Raji (cell line): Measurements from ENCODE around the gene CNGA4.

Experiments used
- POLR2A ChIP-seq: IDR thresholded peaks from 2 replicates; pipeline ENCODE4 v1.6.1; 2011; ENCODE audit warnings: low read depth, low read length, control low read depth; ENCODE audit not compliant: insufficient read depth

The CNGA4 gene

GRCh38 chr11:6210274-6210955 lies 28.5 kb upstream of the CNGA4 start:
- TF ChIP-seq POLR2A: no peak

GRCh38 chr11:6214530-6214929 lies 24.4 kb upstream of the CNGA4 start:
- TF ChIP-seq POLR2A: no peak

GRCh38 chr11:6216501-6216900 lies 22.4 kb upstream of the CNGA4 start:
- TF ChIP-seq POLR2A: no peak

- no peak for TF ChIP-seq POLR2A
Observed at GRCh38 chr11:6217722-6218121, 21.2 kb upstream of the CNGA4 start.

- TF ChIP-seq POLR2A: no peak
Observed at GRCh38 chr11:6219359-6219758, 19.5 kb upstream of the CNGA4 start.

- no peak for TF ChIP-seq POLR2A
Observed at GRCh38 chr11:6223854-6224253, 15.0 kb upstream of the CNGA4 start.

GRCh38 chr11:6224421-6224820 lies 14.5 kb upstream of the CNGA4 start:
- TF ChIP-seq POLR2A: no peak

- no peak for TF ChIP-seq POLR2A
Observed at GRCh38 chr11:6225024-6225423, 13.9 kb upstream of the CNGA4 start.

GRCh38 chr11:6225896-6226295 lies 13.0 kb upstream of the CNGA4 start:
- TF ChIP-seq POLR2A: no peak

GRCh38 chr11:6228520-6228919 lies 10.4 kb upstream of the CNGA4 start:
- no peak for TF ChIP-seq POLR2A

GRCh38 chr11:6229911-6230310 lies 9.0 kb upstream of the CNGA4 start:
- TF ChIP-seq POLR2A: no peak

GRCh38 chr11:6232899-6233298 lies 6.0 kb upstream of the CNGA4 start:
- TF ChIP-seq POLR2A: no peak

- no peak for TF ChIP-seq POLR2A
Observed at GRCh38 chr11:6233984-6234386, 4.9 kb upstream of the CNGA4 start.

GRCh38 chr11:6234387-6235107 lies 4.3 kb upstream of the CNGA4 start, which contains the start of gene FHIP1B:
FHIP1B (minus strand) TSS chr11:6234636; CDS start chr11:6224516, 10,120 bp downstream.
- TF ChIP-seq POLR2A: peak; percentile 76

- no peak for TF ChIP-seq POLR2A
Observed at GRCh38 chr11:6237266-6237665, 1.6 kb upstream of the CNGA4 start.

GRCh38 chr11:6237761-6238302 lies 1.1 kb upstream of the CNGA4 start:
- TF ChIP-seq POLR2A: no peak

- no peak for TF ChIP-seq POLR2A
Observed at GRCh38 chr11:6240139-6240538, 1.2 kb downstream of the CNGA4 start.

GRCh38 chr11:6240781-6241180 lies 1.9 kb downstream of the CNGA4 start:
- no peak for TF ChIP-seq POLR2A
